Measurements from ENCODE around the gene AP2B1.

The AP2B1 gene

GRCh38 chr17:35745749-35746320 is 158.7 kb downstream of the AP2B1 start:
- no peak for TF ChIP-seq EZH2phosphoT487 (IDR thresholded peaks at IDR 0.05; ENCODE audit: low read depth)
- TF ChIP-seq, protein P1, sequence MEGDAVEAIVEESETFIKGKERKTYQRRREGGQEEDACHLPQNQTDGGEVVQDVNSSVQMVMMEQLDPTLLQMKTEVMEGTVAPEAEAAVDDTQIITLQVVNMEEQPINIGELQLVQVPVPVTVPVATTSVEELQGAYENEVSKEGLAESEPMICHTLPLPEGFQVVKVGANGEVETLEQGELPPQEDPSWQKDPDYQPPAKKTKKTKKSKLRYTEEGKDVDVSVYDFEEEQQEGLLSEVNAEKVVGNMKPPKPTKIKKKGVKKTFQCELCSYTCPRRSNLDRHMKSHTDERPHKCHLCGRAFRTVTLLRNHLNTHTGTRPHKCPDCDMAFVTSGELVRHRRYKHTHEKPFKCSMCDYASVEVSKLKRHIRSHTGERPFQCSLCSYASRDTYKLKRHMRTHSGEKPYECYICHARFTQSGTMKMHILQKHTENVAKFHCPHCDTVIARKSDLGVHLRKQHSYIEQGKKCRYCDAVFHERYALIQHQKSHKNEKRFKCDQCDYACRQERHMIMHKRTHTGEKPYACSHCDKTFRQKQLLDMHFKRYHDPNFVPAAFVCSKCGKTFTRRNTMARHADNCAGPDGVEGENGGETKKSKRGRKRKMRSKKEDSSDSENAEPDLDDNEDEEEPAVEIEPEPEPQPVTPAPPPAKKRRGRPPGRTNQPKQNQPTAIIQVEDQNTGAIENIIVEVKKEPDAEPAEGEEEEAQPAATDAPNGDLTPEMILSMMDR (IDR thresholded peaks at IDR 0.05; ENCODE audit: low read depth, low read length), result no peak
- no peaks in the 10 kb centered on the region for H4K20me1 ChIP-seq (ENCODE audit: insufficient read depth, low read length)

GRCh38 chr17:35747540-35748017 is 160.5 kb downstream of the AP2B1 start:
- Histone ChIP-seq H3K36me3 (replicated peaks; ENCODE audit: low read depth, low read length) (no peaks in the 10 kb centered on the region), H3K9me3 (ENCODE audit: insufficient read depth, low read length) (no peaks in the 10 kb centered on the region), H3K4me2 (ENCODE audit: low read length) (peak overlapping the region; percentile 35), H3K27me3 (ENCODE audit: low read depth, low read length) (peaks cover 23% of the 10 kb centered on the region), H3K9ac (ENCODE audit: low read length) (no peak overlapping the region), H3K4me3 (ENCODE audit: low read length) (no peak overlapping the region), H3K27ac (ENCODE audit: low read length) (no peak overlapping the region), H3K79me2 (ENCODE audit: low read length) (no peaks in the 10 kb centered on the region), H3K4me1 (ENCODE audit: low read length) (peaks cover 13% of the 10 kb centered on the region; the same call in 1 of the 2 replicates), H4K20me1 (ENCODE audit: insufficient read depth, low read length) (no peaks in the 10 kb centered on the region), H2AFZ (ENCODE audit: low read depth, low read length) (no peak overlapping the region)
- TF ChIP-seq, protein P1 (IDR thresholded peaks at IDR 0.05; ENCODE audit: low read depth, low read length), result peak; percentile 90
- no peak for TF ChIP-seq EZH2phosphoT487 (IDR thresholded peaks at IDR 0.05; ENCODE audit: low read depth)

More at GRCh38 chr17:35745749-35746320, 158.7 kb downstream of the AP2B1 start:
- no peak overlapping the region for H2AFZ ChIP-seq (ENCODE audit: low read depth, low read length)
- no peak overlapping the region for H3K9ac ChIP-seq (ENCODE audit: low read length)
- no peak overlapping the region for H3K27ac ChIP-seq (ENCODE audit: low read length)
- H3K79me2 ChIP-seq (ENCODE audit: low read length), result no peaks in the 10 kb centered on the region
- peaks cover 13% of the 10 kb centered on the region; the same call in 1 of the 2 replicates for H3K4me1 ChIP-seq (ENCODE audit: low read length)
- no peaks in the 10 kb centered on the region for H3K9me3 ChIP-seq (ENCODE audit: insufficient read depth, low read length)
- H3K36me3 ChIP-seq (replicated peaks; ENCODE audit: low read depth, low read length), result no peaks in the 10 kb centered on the region
- no peak overlapping the region for H3K4me3 ChIP-seq (ENCODE audit: low read length)
- no peak overlapping the region for H3K4me2 ChIP-seq (ENCODE audit: low read length)
- peaks cover 19% of the 10 kb centered on the region for H3K27me3 ChIP-seq (ENCODE audit: low read depth, low read length)

DNA sequence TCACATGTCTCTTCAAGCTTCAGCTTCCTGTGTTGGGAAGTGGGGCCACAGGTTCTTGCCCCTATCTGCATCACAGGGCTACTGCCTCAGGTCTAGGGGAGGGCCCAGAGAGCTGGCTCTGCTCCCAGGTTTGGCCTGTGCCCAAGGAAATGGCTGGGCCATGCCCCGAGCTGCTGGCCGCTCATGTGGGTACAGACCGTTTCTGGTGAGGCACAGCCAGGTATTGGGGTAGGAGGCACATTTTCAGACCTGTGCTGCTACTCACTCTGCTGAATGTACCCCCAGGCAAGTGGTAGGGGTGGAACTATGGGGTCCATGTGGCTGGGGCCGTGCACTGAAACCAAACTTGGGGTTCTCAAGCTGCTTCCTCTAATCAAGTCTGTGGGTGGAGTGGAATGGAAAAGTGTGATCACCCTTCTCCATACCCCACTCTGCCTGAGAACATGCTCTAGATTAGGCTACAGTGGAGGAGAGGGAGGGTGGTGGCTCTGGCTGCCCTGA is 161.3 kb downstream of the AP2B1 start:
- no peaks in the 10 kb centered on the region for H4K20me1 ChIP-seq (ENCODE audit: insufficient read depth, low read length)
- no peak for TF ChIP-seq EZH2phosphoT487 (IDR thresholded peaks at IDR 0.05; ENCODE audit: low read depth)
- TF ChIP-seq, protein P1 (IDR thresholded peaks at IDR 0.05; ENCODE audit: low read depth, low read length), result no peak
- H3K27ac ChIP-seq (ENCODE audit: low read length), result no peak overlapping the region
- H3K36me3 ChIP-seq (replicated peaks; ENCODE audit: low read depth, low read length), result no peaks in the 10 kb centered on the region
- H3K79me2 ChIP-seq (ENCODE audit: low read length), result no peaks in the 10 kb centered on the region
- H3K27me3 ChIP-seq (ENCODE audit: low read depth, low read length), result peaks cover 23% of the 10 kb centered on the region
- H3K9ac ChIP-seq (ENCODE audit: low read length), result no peak overlapping the region
- H3K9me3 ChIP-seq (ENCODE audit: insufficient read depth, low read length), result no peaks in the 10 kb centered on the region
- H2AFZ ChIP-seq (ENCODE audit: low read depth, low read length), result no peak overlapping the region
- no peak overlapping the region for H3K4me3 ChIP-seq (ENCODE audit: low read length)
- no peak overlapping the region for H3K4me2 ChIP-seq (ENCODE audit: low read length)
- peaks cover 13% of the 10 kb centered on the region; the same call in 1 of the 2 replicates for H3K4me1 ChIP-seq (ENCODE audit: low read length)

GRCh38 chr17:35748979-35749378 is 161.9 kb downstream of the AP2B1 start:
- Histone ChIP-seq H3K27ac (ENCODE audit: low read length) (no peak overlapping the region), H2AFZ (ENCODE audit: low read depth, low read length) (no peak overlapping the region)
- no peak for TF ChIP-seq EZH2phosphoT487 (IDR thresholded peaks at IDR 0.05; ENCODE audit: low read depth)
- TF ChIP-seq, protein P1 (IDR thresholded peaks at IDR 0.05; ENCODE audit: low read depth, low read length), result no peak

More at GRCh38 chr17:35748979-35749378, 161.9 kb downstream of the AP2B1 start:
- Histone ChIP-seq H3K4me3 (ENCODE audit: low read length) (no peak overlapping the region), H3K4me1 (ENCODE audit: low read length) (peaks cover 13% of the 10 kb centered on the region; the same call in 1 of the 2 replicates), H3K4me2 (ENCODE audit: low read length) (no peak overlapping the region), H3K27me3 (ENCODE audit: low read depth, low read length) (peaks cover 23% of the 10 kb centered on the region), H4K20me1 (ENCODE audit: insufficient read depth, low read length) (no peaks in the 10 kb centered on the region), H3K9me3 (ENCODE audit: insufficient read depth, low read length) (no peaks in the 10 kb centered on the region), H3K79me2 (ENCODE audit: low read length) (no peaks in the 10 kb centered on the region), H3K36me3 (replicated peaks; ENCODE audit: low read depth, low read length) (no peaks in the 10 kb centered on the region), H3K9ac (ENCODE audit: low read length) (no peak overlapping the region)

All from OCI-LY3 (cell line).